Ovary (tissue), 9 donors: ENCODE measurements around the gene COPB2. TPM values are rescaled to one million over a fixed set of nuclear protein-coding genes. Genes with fewer than 3 reads are reported as not detected.

Experiments used
- DNase-seq, 5 donors: peaks; one replicate each; pipeline ENCODE4 v3.0.0-alpha.2; 2019 to 2020
- H3K27ac ChIP-seq, 2 donors: fragments of 200-600 bp; one replicate each; pipeline versions ENCODE4 v1.5.1 to v1.8.0; 2019 to 2022
- H3K27me3 ChIP-seq: fragments of 200-600 bp; one replicate; pipeline ENCODE4 v1.8.0; 2022
- H3K36me3 ChIP-seq: fragments of 200-600 bp; sonication (generic); one replicate; pipeline ENCODE4 v1.5.1; 2019
- H3K4me1 ChIP-seq: one replicate; pipeline ENCODE4 v1.8.1; 2013; ENCODE audit warnings: mild to moderate bottlenecking, moderate library complexity; ENCODE audit not compliant: insufficient read depth
- H3K4me3 ChIP-seq: fragments of 200-600 bp; sonication (generic); one replicate; pipeline ENCODE4 v1.5.1; 2017
- H3K9me3 ChIP-seq, 2 donors: fragments of 200-600 bp in 1 of 2; sonication (generic) in 1 of 2; one replicate each; pipeline versions ENCODE4 v1.5.1 to v1.8.1; 2013 to 2019; ENCODE audit warnings: mild to moderate bottlenecking in 1 of 2, moderate library complexity in 1 of 2
- CTCF ChIP-seq, 3 donors: fragments of 450-650 bp in 2 of 3; fragments of 200-600 bp in 1 of 3; IDR thresholded peaks; one replicate each; pipeline versions ENCODE4 v1.5.1 to v1.8.0; 2016 to 2022; ENCODE audit warnings: antibody characterized with exemption in 3 of 3, mild to moderate bottlenecking in 1 of 3
- EP300 ChIP-seq: sonication (generic); formaldehyde crosslinking; IDR thresholded peaks from one replicate; pipeline ENCODE4 v1.6.1; 2017; ENCODE audit warnings: antibody characterized with exemption
- POLR2A ChIP-seq: fragments of 450-650 bp; IDR thresholded peaks from one replicate; pipeline ENCODE4 v1.6.1; 2017; ENCODE audit warnings: antibody characterized with exemption, mild to moderate bottlenecking, moderate library complexity
- WGBS, 3 donors: extraction: QIAGEN DNeasy Blood & Tissue Kit in 1 of 3; methylation state at CpG; one replicate each; pipeline versions ENCODE4 v1.1.5 to v1.1.7; 2013 to 2017; 5-methylcytosine and 5-hydroxymethylcytosine counted together
- intact Hi-C, 4 donors: fragments of 100-400 bp; cut with DNase I; formaldehyde crosslinking; loops; one replicate each; pipeline versions ENCODE4 v1.11.0 to v1.15.1; 2022 to 2023
- polyA plus RNA-seq, 2 donors: library from polyadenylated mRNA; stranded (reverse); fragments of 200-250 nt in 1 of 2; fragments of 350-450 nt in 1 of 2; fragmentation: Illumina TruSeq in 1 of 2; extraction: RNeasy Lipid Tissue Mini Kit (QIAGEN cat#74804) in 1 of 2; gene quantifications; one replicate each; pipeline ENCODE4 v1.2.3, GENCODE V29; 2013 to 2014
- total RNA-seq, 7 donors: library from RNA; depleted of rRNA in 2 of 7; stranded (reverse); fragments of >200 nt in 2 of 7; fragmentation: NEBNext Ultra II Directional in 3 of 7; extraction: Animal tissue kit (Norgen Biotek cat#: 25700) in 3 of 7; gene quantifications; one replicate each; pipeline versions ENCODE4 v1.1.0 to v1.2.4, GENCODE V29; 2016 to 2023
- donor health status: DM: no; HTN: no; CAD: no; lungs with moderate emphysema.
- donor health status: DM: no; HTN: no; CAD: no.
- donor health status: Bipolar disorder and iron deficiency.
- donor health status: DM: yes; HTN: yes; CAD: no.
- donor health status: DM: no; HTN: no; CAD: no.
- donor health status: DM: yes; HTN: yes; CAD: no.

The COPB2 gene
- total and polyA plus RNA-seq, 9 donors = 38.2 to 115 (median 95.7) TPM

- Histone ChIP-seq H3K27me3 (no peaks in the 10 kb centered on the region), H3K36me3 (no peaks in the 10 kb centered on the region), H3K27ac (no peak overlapping the region), H3K4me3 (no peak overlapping the region), H3K9me3 (no peaks in the 10 kb centered on the region), H3K4me1 (no peaks in the 10 kb centered on the region)
- intact Hi-C loops = loop anchor here in 3 of 4 donors (10.0 kb wide), 2 partner anchors 513 to 1443 kb away; partner anchors contain the start of gene CLSTN2 (in 2 of the 3)
- no peak for DNase-seq
- TF ChIP-seq CTCF (IDR thresholded peaks at IDR 0.05) (no peak), POLR2A (no peak), EP300 (no peak)
- WGBS, 3 donors = 85 to 88% (median 87%) methylated on average over 1 of the region's 1 CpG
Measured at GRCh38 chr3:139421460-139421859, 32.0 kb upstream of the COPB2 start.

GRCh38 chr3:139421040-139421439 is 31.6 kb upstream of the COPB2 start:
- Histone ChIP-seq H3K9me3 (no peaks in the 10 kb centered on the region), H3K4me3 (no peak overlapping the region), H3K4me1 (no peaks in the 10 kb centered on the region), H3K27me3 (no peaks in the 10 kb centered on the region), H3K36me3 (no peaks in the 10 kb centered on the region), H3K27ac (no peak overlapping the region)
- intact Hi-C loops = loop anchor here in 3 of 4 donors (10.0 kb wide), 2 partner anchors 514 to 1444 kb away; partner anchors contain the start of gene CLSTN2 (in 2 of the 3)
- DNase-seq = no peak
- WGBS, 3 donors = 35 to 70% (median 47%) methylated on average over 1 of the region's 1 CpG
- TF ChIP-seq POLR2A (no peak), CTCF (IDR thresholded peaks at IDR 0.05) (no peak), EP300 (no peak)

GRCh38 chr3:139418144-139418543 is 28.7 kb upstream of the COPB2 start:
- no peak for DNase-seq
- no peaks in the 10 kb centered on the region for H3K36me3 ChIP-seq
- H3K9me3 ChIP-seq = no peaks in the 10 kb centered on the region
- intact Hi-C loops = no loop called here
- no peaks in the 10 kb centered on the region for H3K4me1 ChIP-seq
- H3K27ac ChIP-seq = no peak overlapping the region
- no peak overlapping the region for H3K4me3 ChIP-seq
- no peak for TF ChIP-seq POLR2A
- TF ChIP-seq EP300 = no peak
- no peak for TF ChIP-seq CTCF (IDR thresholded peaks at IDR 0.05)
- no peaks in the 10 kb centered on the region for H3K27me3 ChIP-seq
- 93 to 100% (median 95%) methylated on average over 2 of the region's 2 CpGs for WGBS, 3 donors

- H3K9me3 ChIP-seq = no peaks in the 10 kb centered on the region
- no peak for TF ChIP-seq POLR2A
- no peak for TF ChIP-seq EP300
- TF ChIP-seq CTCF (IDR thresholded peaks at IDR 0.05) = no peak
- H3K36me3 ChIP-seq = no peaks in the 10 kb centered on the region
- no peak overlapping the region for H3K27ac ChIP-seq
- no peaks in the 10 kb centered on the region for H3K4me1 ChIP-seq
- DNase-seq = no peak
- intact Hi-C loops = no loop called here
- no peak overlapping the region for H3K4me3 ChIP-seq
- 86 to 99% (median 88%) methylated on average over 1 of the region's 1 CpG for WGBS, 3 donors
- H3K27me3 ChIP-seq = no peaks in the 10 kb centered on the region
Measured at GRCh38 chr3:139416275-139416674, 26.8 kb upstream of the COPB2 start.
